K562 (cell line): ENCODE data around the gene PAQR7. TPM values are rescaled to one million over a fixed set of nuclear protein-coding genes. Genes with fewer than 3 reads are reported as not detected.

Experiments used
- CAMTA2 ChIP-seq: fragments of 250-450 bp; sonication (Bioruptor Pico); conservative IDR thresholded peaks from 2 replicates; pipeline ENCODE4 v1.5.1; 2022
- CBFA2T2 ChIP-seq: fragments of 450-650 bp; conservative IDR thresholded peaks from 2 replicates; pipeline ENCODE4 v1.6.1; 2017; ENCODE audit warnings: mild to moderate bottlenecking
- CUX1 ChIP-seq: fragments of 200-800 bp; sonication (Bioruptor generic); IDR thresholded peaks from 2 replicates; pipeline ENCODE4 v1.6.1; 2016; ENCODE audit warnings: missing genetic modification characterization, missing compliant biosample characterization
- DACH1 ChIP-seq: fragments of 450-650 bp; IDR thresholded peaks from 2 replicates; pipeline ENCODE4 v1.6.1; 2018; ENCODE audit not compliant: partially characterized antibody
- DNMT1 ChIP-seq: fragments of 450-650 bp; IDR thresholded peaks from 2 replicates; pipeline ENCODE4 v1.6.1; 2016; ENCODE audit warnings: antibody characterized with exemption, mild to moderate bottlenecking
- HMBOX1 ChIP-seq: sonication (generic); IDR thresholded peaks from 2 replicates; pipeline ENCODE4 v1.6.1; 2016
- HNRNPUL1 ChIP-seq: fragments of 200-400 bp; formaldehyde crosslinking; IDR thresholded peaks from 2 replicates; pipeline ENCODE4 v1.6.1; 2017; ENCODE audit warnings: low read length
- HOXB6 ChIP-seq: fragments of 250-450 bp; sonication (Bioruptor Pico); IDR thresholded peaks from 2 replicates; pipeline ENCODE4 v1.5.1; 2022; ENCODE audit warnings: mild to moderate bottlenecking, borderline replicate concordance
- MAFG ChIP-seq: fragments of 450-650 bp; conservative IDR thresholded peaks from 2 replicates; pipeline ENCODE4 v1.6.1; 2016; ENCODE audit warnings: missing genetic modification characterization, missing compliant biosample characterization
- PHTF2 ChIP-seq: fragments of 250-450 bp; sonication (Bioruptor Pico); IDR thresholded peaks from 2 replicates; pipeline ENCODE4 v1.5.0; 2021; ENCODE audit warnings: mild to moderate bottlenecking
- PTBP1 ChIP-seq: fragments of 200-400 bp; formaldehyde crosslinking; IDR thresholded peaks from 2 replicates; pipeline ENCODE4 v1.6.1; 2017; ENCODE audit warnings: low read depth, low read length
- SRSF9 ChIP-seq: fragments of 200-400 bp; formaldehyde crosslinking; IDR thresholded peaks from 2 replicates; pipeline ENCODE4 v1.6.1; 2017; ENCODE audit warnings: low read depth, low read length, borderline replicate concordance
- TCF7L2 ChIP-seq: fragments of 150-350 bp; IDR thresholded peaks from 2 replicates; pipeline ENCODE4 v1.6.1; 2016; ENCODE audit warnings: low read depth, mild to moderate bottlenecking, low read length, moderate library complexity
- USF1 ChIP-seq: sonication (generic); formaldehyde crosslinking; IDR thresholded peaks from 2 replicates; pipeline ENCODE4 v1.9.0; 2022; ENCODE audit warnings: mild to moderate bottlenecking, missing genetic modification reagents
- ZBTB2 ChIP-seq: fragments of 450-650 bp; IDR thresholded peaks from 2 replicates; pipeline ENCODE4 v1.6.1; 2016; ENCODE audit warnings: antibody characterized with exemption
- ZNF449 ChIP-seq: fragments of 250-450 bp; sonication (Bioruptor Pico); IDR thresholded peaks from 2 replicates; pipeline ENCODE4 v1.8.0; 2022; ENCODE audit warnings: moderate library complexity, mild to moderate bottlenecking, inconsistent platforms
- ZNF586 ChIP-seq: fragments of 450-650 bp; formaldehyde crosslinking; conservative IDR thresholded peaks from 2 replicates; pipeline ENCODE4 v1.4.0; 2020; ENCODE audit warnings: mild to moderate bottlenecking, moderate library complexity
- ZNF699 ChIP-seq: fragments of 250-450 bp; sonication (Bioruptor Pico); IDR thresholded peaks from 2 replicates; pipeline ENCODE4 v1.8.0; 2021; ENCODE audit warnings: mild to moderate bottlenecking, moderate library complexity; ENCODE audit not compliant: insufficient replicate concordance
- ZZZ3 ChIP-seq: fragments of 450-650 bp; IDR thresholded peaks from 2 replicates; pipeline ENCODE4 v1.6.1; 2016; ENCODE audit warnings: antibody characterized with exemption, mild to moderate bottlenecking, moderate library complexity
- polyA plus RNA-seq, 8 experiments: library from polyadenylated mRNA; depleted of rRNA in 4 of 8; stranded (reverse) in 5 of 8; unstranded in 3 of 8; fragments of >200 nt; fragmentation: Nextera tagmentation in 2 of 8; fragmentation: Illumina TruSeq in 1 of 8; extraction: Ambion mirVana in 2 of 8; extraction: Trizol in 1 of 8; gene quantifications; 2 replicates each; pipeline versions ENCODE4 v1.2.1 to v1.2.3, GENCODE V29; 2011 to 2014; ENCODE audit warnings: inconsistent platforms in 1 of 8, missing spikeins in 1 of 8
- total RNA-seq, 7 experiments: library from RNA; depleted of rRNA in 6 of 7; stranded (reverse); fragments of >200 nt in 6 of 7; fragmentation: Illumina TruSeq in 2 of 7; extraction: Trizol in 2 of 7; gene quantifications; 2 replicates each; pipeline versions ENCODE4 v1.2.1 to v1.2.3, GENCODE V29; 2011 to 2021; ENCODE audit warnings: low replicate concordance in 1 of 7

Gene PAQR7
- total and polyA plus RNA-seq, 9 of the 15 experiments (the other 6 are each of a cell fraction or from before 2014, with no cell fraction given): 1.1 to 5.2 (median 2.6) TPM

- TF ChIP-seq USF1 (peak; percentile 73; the same call in 1 of the 2 replicates), PHTF2 (CRISPR knock-in tag) (no peak), SRSF9 (no peak), ZZZ3 (no peak), MAFG (tag) (no peak), ZNF449 (CRISPR knock-in tag) (no peak), CBFA2T2 (no peak), CAMTA2 (CRISPR knock-in tag) (no peak), HOXB6 (CRISPR knock-in tag) (no peak), HNRNPUL1 (no peak), ZNF586 (no peak), DACH1 (no peak), CUX1 (no peak), PTBP1 (no peak), HMBOX1 (no peak), DNMT1 (no peak), TCF7L2 (no peak), ZBTB2 (peak; percentile 60; the same call in 1 of the 2 replicates), ZNF699 (CRISPR knock-in tag) (no peak)
Measured at GRCh38 chr1:25875154-25875855, at the start of gene PAQR7 (continued).
